Effector memory CD8-positive, alpha-beta T cell (primary cell): ENCODE results near the gene ACOX3.

Experiments used
- ATAC-seq: fragments of 150-1000 bp; cut with Tn5 transposase; replicated peaks from 2 replicates; pipeline ENCODE4 v1.10.0; 2021; ENCODE audit warnings: mild to moderate bottlenecking, moderate library complexity
- DNase-seq, 3 experiments: peaks; one replicate each; pipeline ENCODE4 v3.0.0; 2021
- H3K27ac Mint-ChIP-seq, 2 donors: one replicate each; pipeline ENCODE4 v1.8.0; 2022; ENCODE audit warnings: mild to moderate bottlenecking in 2 of 2, mixed read lengths in 2 of 2, moderate library complexity in 2 of 2
- H3K27me3 Mint-ChIP-seq, 2 donors: one replicate each; pipeline ENCODE4 v1.8.0; 2022; ENCODE audit warnings: mixed read lengths in 2 of 2
- H3K36me3 Mint-ChIP-seq: one replicate; pipeline ENCODE4 v1.8.0; 2022; ENCODE audit warnings: mild to moderate bottlenecking, moderate library complexity, mixed read lengths; ENCODE audit not compliant: insufficient read depth
- H3K4me1 Mint-ChIP-seq, 2 donors: one replicate each; pipeline ENCODE4 v1.8.0; 2022; ENCODE audit warnings: low read depth in 2 of 2, mixed read lengths in 2 of 2
- H3K4me3 Mint-ChIP-seq, 2 donors: one replicate each; pipeline ENCODE4 v1.8.0; 2022; ENCODE audit warnings: mild to moderate bottlenecking in 2 of 2, mixed read lengths in 2 of 2, moderate library complexity in 2 of 2
- H3K9me3 Mint-ChIP-seq, 2 donors: one replicate each; pipeline ENCODE4 v1.8.0; 2022; ENCODE audit warnings: mixed read lengths in 2 of 2

Gene ACOX3

GRCh38 chr4:8461086-8461485 lies 20.6 kb upstream of the ACOX3 start:
- H3K36me3 Mint-ChIP-seq, result peaks cover 43% of the 10 kb centered on the region
- no peak for ATAC-seq
- H3K4me3 Mint-ChIP-seq, result no peak overlapping the region
- no peaks in the 10 kb centered on the region for H3K27me3 Mint-ChIP-seq
- peaks cover 0 to 3% of the 10 kb centered on the region in 2 donors for H3K4me1 Mint-ChIP-seq
- no peaks in the 10 kb centered on the region for H3K9me3 Mint-ChIP-seq
- no peak for DNase-seq
- H3K27ac Mint-ChIP-seq, result no peak overlapping the region

- peaks cover 0 to 3% of the 10 kb centered on the region in 2 donors for H3K4me1 Mint-ChIP-seq
- H3K27me3 Mint-ChIP-seq, result no peaks in the 10 kb centered on the region
- peak overlapping the region; percentile 44 to 59 for H3K27ac Mint-ChIP-seq
- no peak for DNase-seq
- ATAC-seq, result no peak
- H3K4me3 Mint-ChIP-seq, result no peak overlapping the region
- peaks cover 46% of the 10 kb centered on the region for H3K36me3 Mint-ChIP-seq
- no peaks in the 10 kb centered on the region for H3K9me3 Mint-ChIP-seq
Measured at GRCh38 chr4:8459867-8460445, 19.4 kb upstream of the ACOX3 start.

GRCh38 chr4:8457646-8458252 lies 17.2 kb upstream of the ACOX3 start:
- peaks cover 0 to 3% of the 10 kb centered on the region in 2 donors for H3K4me1 Mint-ChIP-seq
- peaks cover 58% of the 10 kb centered on the region for H3K36me3 Mint-ChIP-seq
- no peak for ATAC-seq

GRCh38 chr4:8453957-8454356 lies 13.4 kb upstream of the ACOX3 start:
- H3K4me1 Mint-ChIP-seq, result no peaks in the 10 kb centered on the region
- no peak overlapping the region for H3K27ac Mint-ChIP-seq
- no peaks in the 10 kb centered on the region for H3K9me3 Mint-ChIP-seq
- H3K4me3 Mint-ChIP-seq, result no peak overlapping the region
- ATAC-seq (no peak), DNase-seq (no peak)
- no peaks in the 10 kb centered on the region for H3K27me3 Mint-ChIP-seq
- peaks cover 75% of the 10 kb centered on the region for H3K36me3 Mint-ChIP-seq

More at GRCh38 chr4:8457646-8458252, 17.2 kb upstream of the ACOX3 start:
- H3K27me3 Mint-ChIP-seq, result no peaks in the 10 kb centered on the region
- no peaks in the 10 kb centered on the region for H3K9me3 Mint-ChIP-seq
- no peak overlapping the region for H3K4me3 Mint-ChIP-seq
- no peak for DNase-seq
- peak overlapping the region in 1 of 2 donors; percentile 20 for H3K27ac Mint-ChIP-seq

GRCh38 chr4:8451440-8452182 lies 11.1 kb upstream of the ACOX3 start:
- Mint-ChIP-seq H3K27me3 (no peaks in the 10 kb centered on the region), H3K4me1 (no peaks in the 10 kb centered on the region), H3K27ac (no peak overlapping the region), H3K4me3 (no peak overlapping the region), H3K9me3 (no peaks in the 10 kb centered on the region), H3K36me3 (peaks cover 62% of the 10 kb centered on the region)
- no peak for ATAC-seq
- DNase-seq, result no peak

- Mint-ChIP-seq H3K27ac (no peak overlapping the region), H3K9me3 (no peaks in the 10 kb centered on the region), H3K4me1 (peaks cover 31 to 33% of the 10 kb centered on the region in 2 donors), H3K27me3 (no peaks in the 10 kb centered on the region), H3K36me3 (peaks cover 31% of the 10 kb centered on the region), H3K4me3 (no peak overlapping the region)
- DNase-seq, result no peak
- no peak for ATAC-seq
Measured at GRCh38 chr4:8446122-8446521, 5.6 kb upstream of the ACOX3 start.

- H3K36me3 Mint-ChIP-seq, result peaks cover 26% of the 10 kb centered on the region
- no peak overlapping the region for H3K4me3 Mint-ChIP-seq
Measured at GRCh38 chr4:8443801-8444200, 3.3 kb upstream of the ACOX3 start.

GRCh38 chr4:8442596-8443358 lies 2.3 kb upstream of the ACOX3 start:
- Mint-ChIP-seq H3K36me3 (peaks cover 26% of the 10 kb centered on the region), H3K9me3 (no peaks in the 10 kb centered on the region), H3K4me3 (peak overlapping the region; percentile 71 to 90), H3K27ac (peak overlapping the region; percentile 57 to 75), H3K27me3 (no peaks in the 10 kb centered on the region), H3K4me1 (peaks cover 48 to 50% of the 10 kb centered on the region in 2 donors)
- ATAC-seq, result no peak
- DNase-seq, result no peak

More at GRCh38 chr4:8443801-8444200, 3.3 kb upstream of the ACOX3 start:
- H3K27ac Mint-ChIP-seq, result peak overlapping the region in 1 of 2 donors; percentile 70
- no peaks in the 10 kb centered on the region for H3K9me3 Mint-ChIP-seq
- no peaks in the 10 kb centered on the region for H3K27me3 Mint-ChIP-seq
- H3K4me1 Mint-ChIP-seq, result peaks cover 46 to 47% of the 10 kb centered on the region in 2 donors
- ATAC-seq (no peak), DNase-seq (no peak)

GRCh38 chr4:8441499-8442091 lies 1.1 kb upstream of the ACOX3 start:
- H3K27me3 Mint-ChIP-seq, result no peaks in the 10 kb centered on the region
- DNase-seq (no peak), ATAC-seq (no peak)
- peaks cover 24% of the 10 kb centered on the region for H3K36me3 Mint-ChIP-seq
- peak overlapping the region; percentile 97 to 98 for H3K27ac Mint-ChIP-seq
- peaks cover 55 to 57% of the 10 kb centered on the region in 2 donors for H3K4me1 Mint-ChIP-seq
- peak overlapping the region; percentile 90 to 94 for H3K4me3 Mint-ChIP-seq
- H3K9me3 Mint-ChIP-seq, result no peaks in the 10 kb centered on the region

- Mint-ChIP-seq H3K36me3 (peaks cover 21% of the 10 kb centered on the region), H3K27me3 (no peaks in the 10 kb centered on the region), H3K4me3 (peak overlapping the region; percentile 90 to 94), H3K27ac (peak overlapping the region; percentile 97 to 98), H3K9me3 (no peaks in the 10 kb centered on the region), H3K4me1 (peaks cover 63 to 65% of the 10 kb centered on the region in 2 donors)
- ATAC-seq (peak; percentile 48), DNase-seq (no peak)
Measured at GRCh38 chr4:8439914-8440491, 520 bp downstream of the ACOX3 start.

GRCh38 chr4:8439168-8439567 lies 1.4 kb downstream of the ACOX3 start:
- Mint-ChIP-seq H3K9me3 (no peaks in the 10 kb centered on the region), H3K27ac (peak overlapping the region; percentile 97 to 98), H3K36me3 (peaks cover 21% of the 10 kb centered on the region), H3K4me3 (peak overlapping the region; percentile 90 to 94), H3K27me3 (no peaks in the 10 kb centered on the region), H3K4me1 (peaks cover 69 to 70% of the 10 kb centered on the region in 2 donors)
- DNase-seq (no peak), ATAC-seq (no peak)

GRCh38 chr4:8438743-8439142 lies 1.8 kb downstream of the ACOX3 start:
- peaks cover 21% of the 10 kb centered on the region for H3K36me3 Mint-ChIP-seq
- H3K4me3 Mint-ChIP-seq, result peak overlapping the region; percentile 90 to 94
- peaks cover 67% of the 10 kb centered on the region in 2 donors for H3K4me1 Mint-ChIP-seq
- H3K9me3 Mint-ChIP-seq, result no peaks in the 10 kb centered on the region
- no peaks in the 10 kb centered on the region for H3K27me3 Mint-ChIP-seq
- DNase-seq (no peak), ATAC-seq (no peak)
- peak overlapping the region in 1 of 2 donors; percentile 98 for H3K27ac Mint-ChIP-seq

GRCh38 chr4:8437281-8437680 lies 3.2 kb downstream of the ACOX3 start:
- ATAC-seq (no peak), DNase-seq (no peak)
- H3K4me1 Mint-ChIP-seq, result peaks cover 52 to 56% of the 10 kb centered on the region in 2 donors
- H3K9me3 Mint-ChIP-seq, result no peaks in the 10 kb centered on the region
- H3K27me3 Mint-ChIP-seq, result no peaks in the 10 kb centered on the region
- peak overlapping the region in 1 of 2 donors; percentile 1 for H3K27ac Mint-ChIP-seq
- peaks cover 15% of the 10 kb centered on the region for H3K36me3 Mint-ChIP-seq
- H3K4me3 Mint-ChIP-seq, result no peak overlapping the region
